GM23338 (cell line): ENCODE results near the gene HGFAC. TPM values are rescaled to one million over a fixed set of nuclear protein-coding genes. Genes with fewer than 3 reads are reported as not detected.

ENCODE experiments used
- ATAC-seq: fragments of 200-7000 bp; cut with Tn5 transposase; 3 replicates; pipeline ENCODE4 v1.9.1; 2020
- DNase-seq: peaks from one replicate; pipeline ENCODE4 v3.0.0-alpha.2; 2015; ENCODE audit warnings: low spot score
- H2AFZ ChIP-seq: fragments of 200-600 bp; sonication (generic); 2 replicates; pipeline ENCODE4 v1.8.0; 2016; ENCODE audit warnings: antibody characterized with exemption, mild to moderate bottlenecking, moderate library complexity
- H3F3A ChIP-seq: fragments of 200-600 bp; sonication (generic); replicated peaks from 2 replicates; pipeline ENCODE4 v1.8.0; 2017; ENCODE audit warnings: antibody characterized with exemption, mixed run types, low read depth
- H3K27ac ChIP-seq: fragments of 200-600 bp; sonication (generic); 2 replicates; pipeline ENCODE4 v1.6.1; 2016; ENCODE audit warnings: low read depth
- H3K27me3 ChIP-seq: fragments of 200-600 bp; sonication (generic); 2 replicates; pipeline ENCODE4 v1.8.0; 2016; ENCODE audit warnings: mild to moderate bottlenecking, mixed run types, moderate library complexity; ENCODE audit not compliant: insufficient read depth
- H3K36me3 ChIP-seq: fragments of 200-600 bp; sonication (generic); 2 replicates; pipeline ENCODE4 v1.8.0; 2016; ENCODE audit warnings: mild to moderate bottlenecking; ENCODE audit not compliant: insufficient read depth
- H3K4me1 ChIP-seq: fragments of 200-600 bp; sonication (generic); 2 replicates; pipeline ENCODE4 v1.8.0; 2016; ENCODE audit warnings: mild to moderate bottlenecking, moderate library complexity; ENCODE audit not compliant: insufficient read depth
- H3K4me2 ChIP-seq: fragments of 200-600 bp; sonication (generic); 2 replicates; pipeline ENCODE4 v1.7.1; 2017; ENCODE audit warnings: mixed run types
- H3K4me3 ChIP-seq: fragments of 200-600 bp; sonication (generic); 2 replicates; pipeline ENCODE4 v1.6.1; 2016; ENCODE audit warnings: mixed run types
- H3K79me2 ChIP-seq: fragments of 200-600 bp; sonication (generic); replicated peaks from 2 replicates; pipeline ENCODE4 v1.8.0; 2017; ENCODE audit warnings: mild to moderate bottlenecking; ENCODE audit not compliant: insufficient read depth
- H3K9me2 ChIP-seq: fragments of 200-600 bp; sonication (generic); 2 replicates; pipeline ENCODE4 v1.8.0; 2017; ENCODE audit not compliant: insufficient read depth
- H4K20me1 ChIP-seq: fragments of 200-600 bp; sonication (generic); replicated peaks from 2 replicates; pipeline ENCODE4 v1.8.0; 2017; ENCODE audit warnings: mild to moderate bottlenecking; ENCODE audit not compliant: insufficient read depth
- H3K27ac Mint-ChIP-seq: 2 replicates; pipeline ENCODE4 v1.8.0; 2020; ENCODE audit warnings: inconsistent platforms, mild to moderate bottlenecking, moderate library complexity, mixed read lengths
- H3K27me3 Mint-ChIP-seq: 3 replicates; pipeline ENCODE4 v1.8.0; 2022; ENCODE audit warnings: low read depth, mild to moderate bottlenecking, moderate library complexity, mixed read lengths, inconsistent platforms; ENCODE audit not compliant: insufficient read depth, poor library complexity
- H3K36me3 Mint-ChIP-seq: 3 replicates; pipeline ENCODE4 v1.8.0; 2021; ENCODE audit warnings: low read depth, mild to moderate bottlenecking, inconsistent platforms, moderate library complexity, mixed read lengths
- H3K4me1 Mint-ChIP-seq: 3 replicates; pipeline ENCODE4 v1.8.0; 2020; ENCODE audit warnings: mild to moderate bottlenecking, inconsistent platforms, mixed read lengths
- H3K4me3 Mint-ChIP-seq: 3 replicates; pipeline ENCODE4 v1.8.0; 2021; ENCODE audit warnings: moderate library complexity, mild to moderate bottlenecking, inconsistent platforms, mixed read lengths
- H3K9me3 Mint-ChIP-seq: 3 replicates; pipeline ENCODE4 v1.8.0; 2020; ENCODE audit warnings: moderate library complexity, mild to moderate bottlenecking, inconsistent platforms, mixed read lengths
- CREB1 ChIP-seq: fragments of 250-450 bp; sonication (Bioruptor Pico); IDR thresholded peaks from 2 replicates; pipeline ENCODE4 v1.5.0; 2020; ENCODE audit warnings: low read depth, mild to moderate bottlenecking, moderate library complexity
- CTCF ChIP-seq, 2 experiments: fragments of 200-600 bp in 1 of 2; sonication (generic) in 1 of 2; conservative IDR thresholded peaks; 2 replicates each; pipeline versions ENCODE4 v1.5.1 to v1.6.1; 2016 to 2017; ENCODE audit warnings: antibody characterized with exemption in 2 of 2, low read depth in 2 of 2, mild to moderate bottlenecking in 2 of 2, moderate library complexity in 1 of 2
- ETS1 ChIP-seq: IDR thresholded peaks from 2 replicates; pipeline ENCODE4 v1.6.1; 2016; ENCODE audit warnings: antibody characterized with exemption
- EZH2 ChIP-seq: fragments of 200-600 bp; sonication (generic); IDR thresholded peaks from one replicate; pipeline ENCODE4 v1.8.0; 2017; ENCODE audit warnings: antibody characterized with exemption, mild to moderate bottlenecking, low read depth; ENCODE audit not compliant: unreplicated experiment
- EZH2phosphoT487 ChIP-seq: fragments of 200-600 bp; sonication (generic); IDR thresholded peaks from one replicate; pipeline ENCODE4 v1.8.1; 2018; ENCODE audit warnings: antibody characterized with exemption; ENCODE audit not compliant: unreplicated experiment
- JUNB ChIP-seq: IDR thresholded peaks from one replicate; pipeline ENCODE4 v1.6.1; 2016; ENCODE audit warnings: antibody characterized with exemption; ENCODE audit not compliant: unreplicated experiment
- NANOG ChIP-seq: IDR thresholded peaks from 2 replicates; pipeline ENCODE4 v1.6.1; 2016; ENCODE audit warnings: antibody characterized with exemption, borderline replicate concordance
- POLR2AphosphoS5 ChIP-seq: IDR thresholded peaks from 2 replicates; pipeline ENCODE4 v1.6.1; 2016; ENCODE audit warnings: antibody characterized with exemption, low read depth
- REST ChIP-seq: IDR thresholded peaks from one replicate; pipeline ENCODE4 v1.6.1; 2018; ENCODE audit warnings: antibody characterized with exemption; ENCODE audit not compliant: unreplicated experiment
- STAT1 ChIP-seq: IDR thresholded peaks from one replicate; pipeline ENCODE4 v1.6.1; 2016; ENCODE audit warnings: antibody characterized with exemption; ENCODE audit not compliant: unreplicated experiment
- ZNF114 ChIP-seq: fragments of 250-450 bp; sonication (Bioruptor Pico); IDR thresholded peaks from 2 replicates; pipeline ENCODE4 v1.5.0; 2020; ENCODE audit warnings: mild to moderate bottlenecking, moderate library complexity
- ZNF331 ChIP-seq: fragments of 250-450 bp; sonication (Bioruptor Pico); IDR thresholded peaks from 2 replicates; pipeline ENCODE4 v1.5.0; 2020; ENCODE audit warnings: low read depth, mild to moderate bottlenecking, moderate library complexity
- ZNF462 ChIP-seq: fragments of 250-450 bp; sonication (Bioruptor Pico); IDR thresholded peaks from 2 replicates; pipeline ENCODE4 v1.5.0; 2020; ENCODE audit warnings: mild to moderate bottlenecking, moderate library complexity
- polyA plus RNA-seq: library from polyadenylated mRNA; unstranded; fragments of >200 nt; fragmentation: Nextera tagmentation; extraction: Ambion mirVana; gene quantifications from 2 replicates; pipeline ENCODE4 v1.2.1, GENCODE V29; 2016
- total RNA-seq: library from RNA; depleted of rRNA; stranded (reverse); fragments of >200 nt; shearing (Covaris generic); gene quantifications from 2 replicates; pipeline ENCODE4 v1.2.3, GENCODE V29; 2014

Gene HGFAC
- total and polyA plus RNA-seq, 2 experiments from 2014 or later, result 0.94 TPM; not detected in 1

GRCh38 chr4:3412257-3413020, 29.3 kb upstream of the HGFAC start:
- H3K9me3 Mint-ChIP-seq, result no peaks in the 10 kb centered on the region
- peaks cover under 1% of the 10 kb centered on the region for H3K27me3 Mint-ChIP-seq
- Histone ChIP-seq H3K27ac (no peak overlapping the region), H3K9me2 (no peaks in the 10 kb centered on the region), H3K4me3 (no peak overlapping the region), H3K4me2 (no peak overlapping the region), H4K20me1 (no peaks in the 10 kb centered on the region), H3F3A (no peaks in the 10 kb centered on the region), H3K36me3 (no peaks in the 10 kb centered on the region), H3K27me3 (no peaks in the 10 kb centered on the region), H3K79me2 (no peaks in the 10 kb centered on the region), H2AFZ (no peak overlapping the region), H3K4me1 (no peaks in the 10 kb centered on the region)
- H3K4me1 Mint-ChIP-seq, result peaks cover 8% of the 10 kb centered on the region
- no peak for ATAC-seq
- H3K36me3 Mint-ChIP-seq, result no peaks in the 10 kb centered on the region
- no peak for TF ChIP-seq CREB1 (CRISPR knock-in tag)
- no peak for TF ChIP-seq NANOG
- TF ChIP-seq ZNF114, result no peak
- TF ChIP-seq JUNB, result no peak
- TF ChIP-seq EZH2, result no peak
- no peak for TF ChIP-seq REST
- no peak for TF ChIP-seq ETS1
- no peak for TF ChIP-seq EZH2phosphoT487
- no peak for TF ChIP-seq ZNF462 (CRISPR knock-in tag)
- TF ChIP-seq CTCF (conservative IDR thresholded peaks at IDR 0.05; ENCODE audit: low read depth in 2 of 2), result no peak
- no peak for TF ChIP-seq ZNF331 (CRISPR knock-in tag)
- TF ChIP-seq STAT1, result no peak
- no peak for TF ChIP-seq POLR2AphosphoS5
- no peak for DNase-seq
- H3K4me3 Mint-ChIP-seq, result no peak overlapping the region
- H3K27ac Mint-ChIP-seq, result no peak overlapping the region
